ENCODE measurements around the gene GAL3ST3. TPM values are rescaled to one million over a fixed set of nuclear protein-coding genes. Genes with fewer than 3 reads are reported as not detected.

The GAL3ST3 gene
- total and polyA plus RNA-seq, 2 donors (not counting 1 experiment from before 2014, with no cell fraction given): not detected

GRCh38 chr11:66056501-66056900, 7.5 kb upstream of the GAL3ST3 start:
- TF ChIP-seq EZH2 (IDR thresholded peaks at IDR 0.05; ENCODE audit: low read length, missing control alignments) (no peak), CTCF (conservative IDR thresholded peaks at IDR 0.05 in 1 of 2, IDR thresholded peaks at IDR 0.05 in 1 of 2; ENCODE audit: low read depth in 1 of 2, low read length in 2 of 2) (no peak)
- Histone ChIP-seq H3K27me3 (ENCODE audit: control insufficient read depth, insufficient read depth, low read length) (no peaks in the 10 kb centered on the region), H3K4me1 (ENCODE audit: control insufficient read depth, extremely low read depth, insufficient read depth, low read length) (peaks cover under 1% of the 10 kb centered on the region), H3K4me3 (replicated peaks in 1 of 4; ENCODE audit: control extremely low read depth in 1 of 4, insufficient read depth in 1 of 4, low read depth in 3 of 4, low read length in 4 of 4) (no peak overlapping the region), H3K79me2 (ENCODE audit: control insufficient read depth, insufficient read depth, low read length) (peaks cover 29% of the 10 kb centered on the region), H3K4me2 (ENCODE audit: extremely low read depth, insufficient read depth, low read length) (no peak overlapping the region), H4K20me1 (ENCODE audit: control insufficient read depth, extremely low read depth, insufficient read depth, low read length) (no peaks in the 10 kb centered on the region), H3K36me3 (ENCODE audit: control insufficient read depth, insufficient read depth, low read length) (peaks cover 18% of the 10 kb centered on the region), H3K9me3 (ENCODE audit: control insufficient read depth, insufficient read depth, low read depth, low read length) (no peaks in the 10 kb centered on the region), H3K9ac (ENCODE audit: insufficient read depth, low read length) (no peak overlapping the region), H3K27ac (ENCODE audit: insufficient read depth, low read length) (no peak overlapping the region), H2AFZ (ENCODE audit: low read length) (no peak overlapping the region)
- no peak for DNase-seq (ENCODE audit: low read depth in 2 of 2)

GRCh38 chr11:66055021-66055420, 6.1 kb upstream of the GAL3ST3 start:
- Histone ChIP-seq H3K4me1 (ENCODE audit: control insufficient read depth, extremely low read depth, insufficient read depth, low read length) (peaks cover 4% of the 10 kb centered on the region), H3K4me2 (ENCODE audit: extremely low read depth, insufficient read depth, low read length) (no peak overlapping the region), H3K9ac (ENCODE audit: insufficient read depth, low read length) (no peak overlapping the region), H4K20me1 (ENCODE audit: control insufficient read depth, extremely low read depth, insufficient read depth, low read length) (no peaks in the 10 kb centered on the region), H3K79me2 (ENCODE audit: control insufficient read depth, insufficient read depth, low read length) (peaks cover 29% of the 10 kb centered on the region), H2AFZ (ENCODE audit: low read length) (no peak overlapping the region), H3K27me3 (ENCODE audit: control insufficient read depth, insufficient read depth, low read length) (no peaks in the 10 kb centered on the region), H3K4me3 (replicated peaks in 1 of 4; ENCODE audit: control extremely low read depth in 1 of 4, insufficient read depth in 1 of 4, low read depth in 3 of 4, low read length in 4 of 4) (no peak overlapping the region), H3K36me3 (ENCODE audit: control insufficient read depth, insufficient read depth, low read length) (peaks cover 17% of the 10 kb centered on the region), H3K27ac (ENCODE audit: insufficient read depth, low read length) (no peak overlapping the region), H3K9me3 (ENCODE audit: control insufficient read depth, insufficient read depth, low read depth, low read length) (no peaks in the 10 kb centered on the region)
- TF ChIP-seq EZH2 (IDR thresholded peaks at IDR 0.05; ENCODE audit: low read length, missing control alignments) (no peak), CTCF (conservative IDR thresholded peaks at IDR 0.05 in 1 of 2, IDR thresholded peaks at IDR 0.05 in 1 of 2; ENCODE audit: low read depth in 1 of 2, low read length in 2 of 2) (no peak)
- DNase-seq (ENCODE audit: low read depth in 2 of 2): no peak

- no peak for DNase-seq (ENCODE audit: low read depth in 2 of 2)
- Histone ChIP-seq H4K20me1 (ENCODE audit: control insufficient read depth, extremely low read depth, insufficient read depth, low read length) (no peaks in the 10 kb centered on the region), H3K36me3 (ENCODE audit: control insufficient read depth, insufficient read depth, low read length) (peaks cover 7% of the 10 kb centered on the region), H3K4me3 (replicated peaks in 1 of 4; ENCODE audit: control extremely low read depth in 1 of 4, insufficient read depth in 1 of 4, low read depth in 3 of 4, low read length in 4 of 4) (peak overlapping the region; percentile 71 to 98 (median 89)), H3K9ac (ENCODE audit: insufficient read depth, low read length) (peak overlapping the region; percentile 98), H3K4me1 (ENCODE audit: control insufficient read depth, extremely low read depth, insufficient read depth, low read length) (peaks cover 4% of the 10 kb centered on the region), H3K27me3 (ENCODE audit: control insufficient read depth, insufficient read depth, low read length) (peaks cover 2% of the 10 kb centered on the region), H2AFZ (ENCODE audit: low read length) (peak overlapping the region; percentile 87), H3K9me3 (ENCODE audit: control insufficient read depth, insufficient read depth, low read depth, low read length) (no peaks in the 10 kb centered on the region), H3K4me2 (ENCODE audit: extremely low read depth, insufficient read depth, low read length) (peak overlapping the region; percentile 72), H3K27ac (ENCODE audit: insufficient read depth, low read length) (peak overlapping the region; percentile 94), H3K79me2 (ENCODE audit: control insufficient read depth, insufficient read depth, low read length) (peaks cover 29% of the 10 kb centered on the region)
- TF ChIP-seq CTCF (conservative IDR thresholded peaks at IDR 0.05 in 1 of 2, IDR thresholded peaks at IDR 0.05 in 1 of 2; ENCODE audit: low read depth in 1 of 2, low read length in 2 of 2) (no peak), EZH2 (IDR thresholded peaks at IDR 0.05; ENCODE audit: low read length, missing control alignments) (no peak)
Observed at GRCh38 chr11:66052664-66052982, 3.7 kb upstream of the GAL3ST3 start.
